IMR-90 (cell line): Measurements from ENCODE around the gene KCNQ5. TPM values are rescaled to one million over a fixed set of nuclear protein-coding genes. Genes with fewer than 3 reads are reported as not detected.

Experiments
- ATAC-seq: fragments of 200-7000 bp; cut with Tn5 transposase; 2 replicates; pipeline ENCODE4 v1.9.1; 2020; ENCODE audit warnings: low read depth, mild to moderate bottlenecking, moderate library complexity
- BruUV-seq: library from RNA; stranded (reverse); fragments of 400-500 nt; replicated peaks from 2 replicates; lab custom pipeline; 2021; lab: Mats Ljungman, UMichigan
- CTCF ChIA-PET: fragments of 300-600 bp; formaldehyde crosslinking; extraction: SDS; loops from one replicate; lab custom pipeline; 2021; ENCODE audit warnings: antibody characterized with exemption; lab: Yijun Ruan, JAX
- POLR2A ChIA-PET: fragments of 300-600 bp; sonication (Branson Sonifier 250); formaldehyde crosslinking; loops from one replicate; lab custom pipeline; 2022; ENCODE audit warnings: antibody characterized with exemption; ENCODE audit not compliant: unreplicated experiment; lab: Charles Lee
- DNase-seq: peaks from one replicate; pipeline ENCODE4 v3.0.0; 2013
- H2AFZ ChIP-seq: replicated peaks from 2 replicates; pipeline ENCODE3; 2013; ENCODE audit warnings: low read length, mild to moderate bottlenecking; ENCODE audit not compliant: poor library complexity
- H2AK5ac ChIP-seq: 2 replicates; pipeline ENCODE4 v1.6.1; 2013; ENCODE audit warnings: low read depth, low read length, inconsistent platforms
- H2AK9ac ChIP-seq: replicated peaks from 2 replicates; pipeline ENCODE3; 2013; ENCODE audit warnings: mild to moderate bottlenecking, low read depth, low read length, moderate library complexity; ENCODE audit not compliant: poor library complexity
- H2BK120ac ChIP-seq: 2 replicates; pipeline ENCODE4 v1.6.1; 2013; ENCODE audit warnings: low read depth, low read length, inconsistent platforms
- H2BK15ac ChIP-seq: 3 replicates; pipeline ENCODE4 v1.6.1; 2013; ENCODE audit warnings: low read depth, low read length, inconsistent platforms
- H2BK20ac ChIP-seq: 2 replicates; pipeline ENCODE4 v1.6.1; 2013; ENCODE audit warnings: low read depth, mild to moderate bottlenecking, inconsistent platforms, low read length, moderate library complexity
- H2BK5ac ChIP-seq: 2 replicates; pipeline ENCODE4 v1.6.1; 2013; ENCODE audit warnings: mild to moderate bottlenecking, low read depth, low read length, inconsistent platforms; ENCODE audit not compliant: poor library complexity, severe bottlenecking
- H3K14ac ChIP-seq: replicated peaks from 2 replicates; pipeline ENCODE4 v1.6.1; 2013; ENCODE audit warnings: low read depth, low read length, inconsistent platforms
- H3K18ac ChIP-seq: 2 replicates; pipeline ENCODE4 v1.6.1; 2013; ENCODE audit warnings: low read depth, low read length, control low read depth
- H3K23ac ChIP-seq: 2 replicates; pipeline ENCODE4 v1.6.1; 2013; ENCODE audit warnings: low read depth, low read length, inconsistent platforms
- H3K27ac ChIP-seq: 2 replicates; pipeline ENCODE4 v1.5.1; 2013; ENCODE audit warnings: mild to moderate bottlenecking, control low read depth, low read length; ENCODE audit not compliant: insufficient read depth
- H3K27me3 ChIP-seq: 2 replicates; pipeline ENCODE4 v1.6.1; 2013; ENCODE audit warnings: low read length; ENCODE audit not compliant: control insufficient read depth, insufficient read depth
- H3K36me3 ChIP-seq: 2 replicates; pipeline ENCODE4 v1.6.1; 2013; ENCODE audit warnings: low read length, mixed read lengths; ENCODE audit not compliant: control insufficient read depth, insufficient read depth
- H3K4ac ChIP-seq: 2 replicates; pipeline ENCODE4 v1.6.1; 2013; ENCODE audit warnings: low read depth, low read length, inconsistent platforms
- H3K4me1 ChIP-seq: 2 replicates; pipeline ENCODE4 v1.6.1; 2013; ENCODE audit warnings: low read length, mixed read lengths; ENCODE audit not compliant: control insufficient read depth, insufficient read depth
- H3K4me2 ChIP-seq: 2 replicates; pipeline ENCODE4 v1.6.1; 2013; ENCODE audit warnings: low read depth, mild to moderate bottlenecking, control low read depth, low read length, moderate library complexity
- H3K4me3 ChIP-seq: 2 replicates; pipeline ENCODE4 v1.5.1; 2013; ENCODE audit warnings: low read depth, mild to moderate bottlenecking, control low read depth, low read length, moderate library complexity; ENCODE audit not compliant: insufficient read depth
- H3K56ac ChIP-seq: 2 replicates; pipeline ENCODE4 v1.6.1; 2013; ENCODE audit warnings: low read length, inconsistent platforms; ENCODE audit not compliant: insufficient read depth; ENCODE audit errors: extremely low read depth
- H3K79me1 ChIP-seq, 2 experiments: 2 replicates each; pipeline ENCODE4 v1.6.1; 2013; ENCODE audit warnings: low read length in 2 of 2, inconsistent platforms in 1 of 2, low read depth in 1 of 2
- H3K9ac ChIP-seq: 2 replicates; pipeline ENCODE4 v1.6.1; 2013; ENCODE audit warnings: low read depth, low read length, control low read depth
- H3K9me1 ChIP-seq: 2 replicates; pipeline ENCODE4 v1.6.1; 2013; ENCODE audit warnings: low read length, inconsistent platforms; ENCODE audit not compliant: insufficient read depth
- H3K9me3 ChIP-seq: 2 replicates; pipeline ENCODE4 v1.6.1; 2013; ENCODE audit warnings: low read length; ENCODE audit not compliant: control insufficient read depth, insufficient read depth
- H4K20me1 ChIP-seq: 2 replicates; pipeline ENCODE4 v1.6.1; 2013; ENCODE audit warnings: low read length, inconsistent platforms; ENCODE audit not compliant: insufficient read depth
- H4K5ac ChIP-seq: 2 replicates; pipeline ENCODE4 v1.6.1; 2013; ENCODE audit warnings: mild to moderate bottlenecking, low read depth, low read length, control low read depth
- H4K8ac ChIP-seq, 2 experiments: 2 replicates each; pipeline ENCODE4 v1.6.1; 2013; ENCODE audit warnings: low read depth in 2 of 2, low read length in 2 of 2, control low read depth in 1 of 2, inconsistent platforms in 1 of 2
- H4K91ac ChIP-seq: 2 replicates; pipeline ENCODE4 v1.6.1; 2013; ENCODE audit warnings: low read depth, low read length, inconsistent platforms; ENCODE audit not compliant: insufficient read depth
- BHLHE40 ChIP-seq: fragments of 150-350 bp; IDR thresholded peaks from 2 replicates; pipeline ENCODE4 v1.6.1; 2016; ENCODE audit warnings: mild to moderate bottlenecking, low read depth, low read length
- CEBPB ChIP-seq: IDR thresholded peaks from 2 replicates; pipeline ENCODE4 v1.6.1; 2012; ENCODE audit warnings: low read depth, low read length, improper control_type of control experiment
- CHD1 ChIP-seq: IDR thresholded peaks from 2 replicates; pipeline ENCODE4 v1.6.1; 2012; ENCODE audit warnings: low read depth, low read length, improper control_type of control experiment
- CTCF ChIP-seq: conservative IDR thresholded peaks from 2 replicates; pipeline ENCODE4 v1.5.1; 2012; ENCODE audit warnings: mild to moderate bottlenecking, low read depth, low read length, improper control_type of control experiment
- FOS ChIP-seq: fragments of 150-350 bp; IDR thresholded peaks from 2 replicates; pipeline ENCODE4 v1.6.1; 2016; ENCODE audit warnings: low read depth, low read length
- MAFK ChIP-seq: IDR thresholded peaks from 2 replicates; pipeline ENCODE4 v1.6.1; 2012; ENCODE audit warnings: low read depth, low read length, improper control_type of control experiment
- MAZ ChIP-seq: IDR thresholded peaks from 2 replicates; pipeline ENCODE4 v1.6.1; 2012; ENCODE audit warnings: low read depth, mild to moderate bottlenecking, low read length, improper control_type of control experiment, moderate library complexity, borderline replicate concordance
- MXI1 ChIP-seq: IDR thresholded peaks from 2 replicates; pipeline ENCODE4 v1.6.1; 2012; ENCODE audit warnings: low read depth, mild to moderate bottlenecking, low read length, moderate library complexity, borderline replicate concordance
- NFE2L2 ChIP-seq: fragments of 150-350 bp; IDR thresholded peaks from 2 replicates; pipeline ENCODE4 v1.6.1; 2016; ENCODE audit warnings: low read depth, mild to moderate bottlenecking, low read length
- POLR2A ChIP-seq: IDR thresholded peaks from 2 replicates; pipeline ENCODE4 v1.6.1; 2012; ENCODE audit warnings: mild to moderate bottlenecking, low read depth, low read length
- RAD21 ChIP-seq: IDR thresholded peaks from 2 replicates; pipeline ENCODE4 v1.6.1; 2012; ENCODE audit warnings: low read length, improper control_type of control experiment
- RCOR1 ChIP-seq: IDR thresholded peaks from 2 replicates; pipeline ENCODE4 v1.6.1; 2012; ENCODE audit warnings: mild to moderate bottlenecking, low read length, improper control_type of control experiment; ENCODE audit not compliant: insufficient replicate concordance
- RFX5 ChIP-seq: IDR thresholded peaks from 2 replicates; pipeline ENCODE4 v1.8.0; 2012; ENCODE audit warnings: low read depth, mild to moderate bottlenecking, low read length, moderate library complexity
- SMC3 ChIP-seq: fragments of 150-350 bp; IDR thresholded peaks from 2 replicates; pipeline ENCODE4 v1.6.1; 2016; ENCODE audit warnings: low read depth, mild to moderate bottlenecking, antibody characterized with exemption, low read length, moderate library complexity
- WGBS, 2 experiments: methylation state at CpG; one replicate each; pipeline versions ENCODE4 v1.1.5 to v1.1.7; 2013; ENCODE audit warnings: missing lambda C conversion rate in 2 of 2; ENCODE audit not compliant: insufficient read length in 1 of 2; ENCODE audit errors: extremely low coverage in 2 of 2; 5-methylcytosine and 5-hydroxymethylcytosine counted together
- dilution Hi-C: fragments of 300-500 bp; cut with HindIII; formaldehyde crosslinking; loops from one replicate; pipeline ENCODE4 v1.14.3; 2018; ENCODE audit warnings: low sequenced_read_pairs; ENCODE audit not compliant: unreplicated experiment
- in situ Hi-C: fragments of 300-500 bp; cut with MboI; formaldehyde crosslinking; loops from 3 replicates; pipeline ENCODE4 v1.14.3; 2019; ENCODE audit warnings: low sequenced_read_pairs, inconsistent platforms, mixed read lengths
- intact Hi-C: fragments of 100-400 bp; cut with micrococcal nuclease; formaldehyde crosslinking; loops from 2 replicates; pipeline ENCODE4 v1.10.0; 2022
- polyA plus RNA-seq, 3 experiments: library from polyadenylated mRNA; depleted of rRNA; stranded (reverse); fragments of >200 nt; gene quantifications; 2 replicates each; pipeline ENCODE4 v1.2.3, GENCODE V29; 2012; ENCODE audit warnings: low replicate concordance in 1 of 3
- total RNA-seq: library from RNA; depleted of rRNA; stranded (reverse); fragments of >200 nt; gene quantifications from 2 replicates; pipeline ENCODE4 v1.2.3, GENCODE V29; 2012
- TF ChIP-seq, protein P1 (sequence below): fragments of 150-350 bp; IDR thresholded peaks from 2 replicates; pipeline ENCODE4 v1.6.1; 2017; ENCODE audit warnings: mild to moderate bottlenecking, antibody characterized with exemption, low read length, low read depth
- TF ChIP-seq, protein P2 (sequence below): fragments of 150-350 bp; IDR thresholded peaks from 2 replicates; pipeline ENCODE4 v1.6.1; 2016; ENCODE audit warnings: low read depth, mild to moderate bottlenecking, low read length, moderate library complexity, borderline replicate concordance

Gene KCNQ5
- total and polyA plus RNA-seq, 2 of the 4 experiments (the other 2 are of a cell fraction): 0.75 to 1.3 TPM

DNA sequence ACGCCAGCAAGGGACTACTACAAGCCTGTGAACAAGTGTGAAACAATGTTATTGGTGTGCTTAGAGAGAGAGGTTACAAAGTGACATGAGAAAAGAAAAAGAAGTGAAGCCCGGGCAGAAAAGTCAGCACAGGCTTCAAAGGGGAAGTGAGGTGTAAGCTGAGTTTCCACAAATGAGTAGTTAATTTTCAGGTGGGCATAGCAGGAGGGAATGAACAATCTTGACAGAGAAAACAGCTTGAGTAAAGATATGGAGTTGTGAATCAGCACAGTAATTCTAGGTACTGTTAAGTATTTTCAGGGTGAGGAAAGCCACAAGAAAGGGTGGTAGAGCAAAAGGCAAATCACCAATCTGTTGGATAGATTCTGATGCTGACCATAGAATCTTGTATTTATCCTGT is 4.3 kb downstream of the KCNQ5 start:
- DNase-seq: no peak
- no peak overlapping the region for H4K8ac ChIP-seq
- H2AK9ac ChIP-seq: no peak overlapping the region
- H3K4me1 ChIP-seq: no peaks in the 10 kb centered on the region
- no peak overlapping the region for H3K14ac ChIP-seq
- BruUV-seq: no TSS peak
- no peak overlapping the region for H3K9ac ChIP-seq
- in situ Hi-C loops (no loop called here), intact Hi-C loops (no loop called here), dilution Hi-C loops (no loop called here)
- H3K4me2 ChIP-seq: no peak overlapping the region
- H2BK120ac ChIP-seq: no peak overlapping the region
- H3K4ac ChIP-seq: no peak overlapping the region
- no peak overlapping the region for H4K5ac ChIP-seq
- H3K27me3 ChIP-seq: no peaks in the 10 kb centered on the region
- H2AK5ac ChIP-seq: no peak overlapping the region
- H3K9me1 ChIP-seq: no peaks in the 10 kb centered on the region
- no peak overlapping the region for H2AFZ ChIP-seq
- ATAC-seq: no peak
- no peak overlapping the region for H2BK15ac ChIP-seq
- POLR2A ChIA-PET: no interaction called here
- H2BK5ac ChIP-seq: no peak overlapping the region
- no peak overlapping the region for H2BK20ac ChIP-seq
- TF ChIP-seq CHD1: no peak
- no peak for TF ChIP-seq RFX5
- no peak for TF ChIP-seq MXI1
- no peak for TF ChIP-seq POLR2A
- TF ChIP-seq CEBPB: no peak
- TF ChIP-seq MAZ: no peak
- TF ChIP-seq, protein P1, sequence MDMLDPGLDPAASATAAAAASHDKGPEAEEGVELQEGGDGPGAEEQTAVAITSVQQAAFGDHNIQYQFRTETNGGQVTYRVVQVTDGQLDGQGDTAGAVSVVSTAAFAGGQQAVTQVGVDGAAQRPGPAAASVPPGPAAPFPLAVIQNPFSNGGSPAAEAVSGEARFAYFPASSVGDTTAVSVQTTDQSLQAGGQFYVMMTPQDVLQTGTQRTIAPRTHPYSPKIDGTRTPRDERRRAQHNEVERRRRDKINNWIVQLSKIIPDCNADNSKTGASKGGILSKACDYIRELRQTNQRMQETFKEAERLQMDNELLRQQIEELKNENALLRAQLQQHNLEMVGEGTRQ: no peak
- no peak for TF ChIP-seq BHLHE40
- TF ChIP-seq NFE2L2: no peak
- no peak for TF ChIP-seq FOS
- no peak for TF ChIP-seq SMC3
- TF ChIP-seq, protein P2, sequence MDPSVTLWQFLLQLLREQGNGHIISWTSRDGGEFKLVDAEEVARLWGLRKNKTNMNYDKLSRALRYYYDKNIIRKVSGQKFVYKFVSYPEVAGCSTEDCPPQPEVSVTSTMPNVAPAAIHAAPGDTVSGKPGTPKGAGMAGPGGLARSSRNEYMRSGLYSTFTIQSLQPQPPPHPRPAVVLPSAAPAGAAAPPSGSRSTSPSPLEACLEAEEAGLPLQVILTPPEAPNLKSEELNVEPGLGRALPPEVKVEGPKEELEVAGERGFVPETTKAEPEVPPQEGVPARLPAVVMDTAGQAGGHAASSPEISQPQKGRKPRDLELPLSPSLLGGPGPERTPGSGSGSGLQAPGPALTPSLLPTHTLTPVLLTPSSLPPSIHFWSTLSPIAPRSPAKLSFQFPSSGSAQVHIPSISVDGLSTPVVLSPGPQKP: no peak
- no peak for TF ChIP-seq RCOR1
- no peak for TF ChIP-seq MAFK
- TF ChIP-seq RAD21: no peak
- TF ChIP-seq CTCF: no peak
- H3K23ac ChIP-seq: no peak overlapping the region
- H4K20me1 ChIP-seq: no peaks in the 10 kb centered on the region
- 94% methylated on average over 2 of the region's 2 CpGs; no CpG with 5 or more reads in 1 of the 2 experiments for WGBS, 2 experiments
- no peak overlapping the region for H3K27ac ChIP-seq
- peaks cover 3 to 6% of the 10 kb centered on the region in 2 experiments; a peak in 2 of 4 replicates for H3K79me1 ChIP-seq
- H3K18ac ChIP-seq: no peak overlapping the region
- no peak overlapping the region for H4K91ac ChIP-seq
- CTCF ChIA-PET: no interaction called here
- no peak overlapping the region for H3K4me3 ChIP-seq
- H3K36me3 ChIP-seq: no peaks in the 10 kb centered on the region
- H3K56ac ChIP-seq: no peak overlapping the region
- no peaks in the 10 kb centered on the region for H3K9me3 ChIP-seq
